GM12892 (cell line): Measurements from ENCODE around the gene SWAP70.

Source experiments
- POLR2A ChIP-seq: IDR thresholded peaks from 2 replicates; pipeline ENCODE4 v1.6.1; 2011; ENCODE audit warnings: low read depth, low read length, control low read depth
- POLR2AphosphoS5 ChIP-seq: IDR thresholded peaks from 2 replicates; pipeline ENCODE4 v1.6.1; 2011; ENCODE audit warnings: low read depth, low read length, control low read depth

GRCh38 chr11:9790703-9791102 is 126.8 kb downstream of the SWAP70 start:
- TF ChIP-seq POLR2AphosphoS5 (no peak), POLR2A (no peak)
